PC-3 (cell line): ENCODE data around the gene NNMT. TPM values are rescaled to one million over a fixed set of nuclear protein-coding genes. Genes with fewer than 3 reads are reported as not detected.

Experiments
- ATAC-seq: fragments of 200-7000 bp; cut with Tn5 transposase; 2 replicates; pipeline ENCODE4 v1.9.1; 2020; ENCODE audit warnings: mild to moderate bottlenecking, moderate library complexity
- BruUV-seq: library from RNA; stranded (reverse); fragments of 400-500 nt; replicated peaks from 2 replicates; lab custom pipeline; 2021; lab: Mats Ljungman, UMichigan
- CTCF ChIA-PET: fragments of 300-600 bp; sonication (Branson Sonifier 250); formaldehyde crosslinking; loops from one replicate; lab custom pipeline; 2022; ENCODE audit warnings: antibody characterized with exemption; lab: Charles Lee
- POLR2A ChIA-PET: fragments of 300-600 bp; sonication (Branson Sonifier 250); formaldehyde crosslinking; loops from one replicate; lab custom pipeline; 2022; ENCODE audit warnings: antibody characterized with exemption; ENCODE audit not compliant: unreplicated experiment; lab: Charles Lee
- DNase-seq: peaks from one replicate; pipeline ENCODE4 v3.0.0-alpha.2; 2015
- H2AFZ ChIP-seq: fragments of 300-600 bp; sonication (generic); 2 replicates; pipeline ENCODE4 v1.6.0; 2016; ENCODE audit warnings: antibody characterized with exemption, low read length
- H3F3A ChIP-seq: fragments of 300-600 bp; sonication (generic); one replicate; pipeline ENCODE4 v1.6.0; 2017; ENCODE audit warnings: antibody characterized with exemption, low read length, control low read depth, mild to moderate bottlenecking; ENCODE audit not compliant: unreplicated experiment
- H3K27ac ChIP-seq: fragments of 300-600 bp; sonication (generic); 2 replicates; pipeline ENCODE4 v1.5.1; 2016; ENCODE audit warnings: mild to moderate bottlenecking, low read length
- H3K27me3 ChIP-seq: fragments of 300-600 bp; sonication (generic); 2 replicates; pipeline ENCODE4 v1.6.1; 2016; ENCODE audit warnings: low read length, mixed read lengths
- H3K36me3 ChIP-seq: fragments of 300-600 bp; sonication (generic); 2 replicates; pipeline ENCODE4 v1.6.1; 2016; ENCODE audit warnings: low read depth, mixed run types, low read length, mixed read lengths
- H3K4me1 ChIP-seq: fragments of 300-600 bp; sonication (generic); 2 replicates; pipeline ENCODE4 v1.5.1; 2016; ENCODE audit warnings: low read length; ENCODE audit not compliant: insufficient read depth
- H3K4me2 ChIP-seq: fragments of 300-600 bp; sonication (generic); 2 replicates; pipeline ENCODE4 v1.6.0; 2016; ENCODE audit warnings: low read length
- H3K4me3 ChIP-seq: fragments of 300-600 bp; sonication (generic); 2 replicates; pipeline ENCODE4 v1.5.1; 2016; ENCODE audit warnings: mild to moderate bottlenecking, low read length, mixed read lengths
- H3K79me2 ChIP-seq: fragments of 300-600 bp; sonication (generic); 2 replicates; pipeline ENCODE4 v1.6.1; 2017; ENCODE audit warnings: low read length, mixed read lengths
- H3K9ac ChIP-seq: fragments of 300-600 bp; sonication (generic); 2 replicates; pipeline ENCODE4 v1.6.0; 2016; ENCODE audit warnings: mild to moderate bottlenecking, low read length
- H3K9me2 ChIP-seq: fragments of 300-600 bp; sonication (generic); replicated peaks from 2 replicates; pipeline ENCODE4 v1.6.1; 2016; ENCODE audit warnings: mixed run types, low read length, mixed read lengths
- H3K9me3 ChIP-seq: fragments of 300-600 bp; sonication (generic); 2 replicates; pipeline ENCODE4 v1.6.1; 2016; ENCODE audit warnings: low read length, mixed read lengths
- H4K20me1 ChIP-seq: fragments of 300-600 bp; sonication (generic); 2 replicates; pipeline ENCODE4 v1.6.1; 2016; ENCODE audit warnings: low read length, mixed read lengths
- EZH2 ChIP-seq: fragments of 300-600 bp; sonication (generic); IDR thresholded peaks from one replicate; pipeline ENCODE4 v1.6.1; 2017; ENCODE audit warnings: antibody characterized with exemption, mild to moderate bottlenecking, low read length; ENCODE audit not compliant: unreplicated experiment
- EZH2phosphoT487 ChIP-seq: fragments of 300-600 bp; sonication (generic); IDR thresholded peaks from 2 replicates; pipeline ENCODE4 v1.6.1; 2018; ENCODE audit warnings: mild to moderate bottlenecking, antibody characterized with exemption, low read length, borderline replicate concordance
- intact Hi-C: fragments of 100-400 bp; cut with micrococcal nuclease; formaldehyde crosslinking; loops from 2 replicates; pipeline ENCODE4 v1.9.0; 2023
- total RNA-seq: library from RNA; depleted of rRNA; stranded (reverse); fragments of >200 nt; gene quantifications from 2 replicates; pipeline ENCODE4 v1.2.3, GENCODE V29; 2014
- TF ChIP-seq, protein P1 (sequence below): fragments of 300-600 bp; sonication (generic); conservative IDR thresholded peaks from 2 replicates; pipeline ENCODE4 v1.5.1; 2017; ENCODE audit warnings: antibody characterized with exemption, low read depth, mild to moderate bottlenecking, low read length

Gene NNMT
- total RNA-seq, 1 experiment from 2014 or later: 23.3 TPM

DNA sequence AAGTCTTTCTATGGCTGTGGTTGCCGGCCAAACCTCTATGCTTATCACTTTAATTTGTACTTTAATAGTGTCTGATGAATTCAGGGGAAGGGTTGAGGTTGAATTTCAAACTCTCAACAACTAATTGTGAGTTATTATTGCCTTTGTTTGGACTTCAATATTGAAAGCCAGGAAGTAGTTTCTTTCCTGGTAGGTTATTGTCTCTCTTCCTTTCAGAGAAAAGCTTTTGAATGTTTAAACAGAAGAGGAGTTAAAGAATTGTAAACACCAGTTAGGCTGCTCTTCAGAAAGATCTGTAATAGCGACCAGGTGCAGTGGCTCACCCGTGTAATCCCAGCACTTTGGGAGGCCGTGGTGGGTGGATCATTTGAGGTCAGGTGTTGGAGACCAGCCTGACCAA is 22.2 kb downstream of the NNMT start:
- no peak overlapping the region for H3K4me2 ChIP-seq
- H3K27ac ChIP-seq: no peak overlapping the region
- intact Hi-C loops: no loop called here
- TF ChIP-seq EZH2 (no peak), EZH2phosphoT487 (no peak)
- TF ChIP-seq, protein P1, sequence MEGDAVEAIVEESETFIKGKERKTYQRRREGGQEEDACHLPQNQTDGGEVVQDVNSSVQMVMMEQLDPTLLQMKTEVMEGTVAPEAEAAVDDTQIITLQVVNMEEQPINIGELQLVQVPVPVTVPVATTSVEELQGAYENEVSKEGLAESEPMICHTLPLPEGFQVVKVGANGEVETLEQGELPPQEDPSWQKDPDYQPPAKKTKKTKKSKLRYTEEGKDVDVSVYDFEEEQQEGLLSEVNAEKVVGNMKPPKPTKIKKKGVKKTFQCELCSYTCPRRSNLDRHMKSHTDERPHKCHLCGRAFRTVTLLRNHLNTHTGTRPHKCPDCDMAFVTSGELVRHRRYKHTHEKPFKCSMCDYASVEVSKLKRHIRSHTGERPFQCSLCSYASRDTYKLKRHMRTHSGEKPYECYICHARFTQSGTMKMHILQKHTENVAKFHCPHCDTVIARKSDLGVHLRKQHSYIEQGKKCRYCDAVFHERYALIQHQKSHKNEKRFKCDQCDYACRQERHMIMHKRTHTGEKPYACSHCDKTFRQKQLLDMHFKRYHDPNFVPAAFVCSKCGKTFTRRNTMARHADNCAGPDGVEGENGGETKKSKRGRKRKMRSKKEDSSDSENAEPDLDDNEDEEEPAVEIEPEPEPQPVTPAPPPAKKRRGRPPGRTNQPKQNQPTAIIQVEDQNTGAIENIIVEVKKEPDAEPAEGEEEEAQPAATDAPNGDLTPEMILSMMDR: no peak
- ChIA-PET POLR2A (no interaction called here), CTCF (no interaction called here)
- no peaks in the 10 kb centered on the region for H3F3A ChIP-seq
- ATAC-seq: no peak
- no peaks in the 10 kb centered on the region for H3K9me2 ChIP-seq
- H3K9me3 ChIP-seq: no peaks in the 10 kb centered on the region
- H3K4me3 ChIP-seq: no peak overlapping the region
- H3K9ac ChIP-seq: no peak overlapping the region
- H4K20me1 ChIP-seq: no peaks in the 10 kb centered on the region
- peaks cover 38% of the 10 kb centered on the region for H3K4me1 ChIP-seq
- H3K79me2 ChIP-seq: no peaks in the 10 kb centered on the region
- BruUV-seq: no TSS peak
- no peaks in the 10 kb centered on the region for H3K27me3 ChIP-seq
- no peaks in the 10 kb centered on the region for H3K36me3 ChIP-seq
- DNase-seq: no peak
- 0 out of 2 replicates have a peak overlapping the region, but pooled peaks have one; percentile 32 for H2AFZ ChIP-seq

DNA sequence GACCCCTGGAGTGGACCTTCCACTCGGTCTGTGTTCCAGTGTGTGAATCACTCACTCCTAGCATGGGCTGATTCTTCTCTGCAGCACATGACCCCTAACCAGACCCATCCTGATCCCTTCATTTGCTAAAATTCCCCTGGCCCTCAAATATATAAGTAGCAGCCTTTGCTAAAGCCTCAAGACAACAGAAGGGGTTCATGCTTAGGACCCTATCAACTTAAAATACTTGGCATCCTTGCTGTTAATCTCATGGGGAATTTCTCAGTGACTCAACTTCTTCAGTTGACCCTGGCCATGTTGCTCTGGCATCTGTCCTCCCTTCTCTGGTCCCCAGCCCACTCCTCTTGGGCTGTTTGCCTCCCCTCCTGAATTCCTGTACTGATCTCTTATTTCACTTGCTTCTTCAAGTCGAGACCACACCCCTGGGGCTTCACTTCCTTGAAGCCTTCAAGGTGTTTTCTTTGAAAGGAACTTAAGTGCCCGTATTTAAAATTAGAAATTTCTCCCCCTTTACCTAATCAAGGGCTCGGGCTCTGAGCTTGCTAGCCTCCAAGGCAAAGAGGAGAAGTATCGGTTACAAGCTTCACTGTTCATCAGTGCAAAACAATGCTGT is 23.6 kb downstream of the NNMT start:
- no peaks in the 10 kb centered on the region for H3K9me3 ChIP-seq
- intact Hi-C loops: no loop called here
- no peak overlapping the region for H3K4me3 ChIP-seq
- H3K9me2 ChIP-seq: no peaks in the 10 kb centered on the region
- H3K36me3 ChIP-seq: no peaks in the 10 kb centered on the region
- TF ChIP-seq EZH2phosphoT487: no peak
- no peak for TF ChIP-seq EZH2
- CTCF ChIA-PET: no interaction called here
- H3K27ac ChIP-seq: no peak overlapping the region
- H3F3A ChIP-seq: no peaks in the 10 kb centered on the region
- POLR2A ChIA-PET: no interaction called here
- H2AFZ ChIP-seq: no peak overlapping the region
- BruUV-seq: no TSS peak
- peaks cover 38% of the 10 kb centered on the region for H3K4me1 ChIP-seq
- no peaks in the 10 kb centered on the region for H3K27me3 ChIP-seq
- no peaks in the 10 kb centered on the region for H3K79me2 ChIP-seq
- H3K9ac ChIP-seq: no peak overlapping the region
- no peaks in the 10 kb centered on the region for H4K20me1 ChIP-seq
- no peak overlapping the region for H3K4me2 ChIP-seq
- DNase-seq: no peak
- no peak for ATAC-seq

- Histone ChIP-seq H3K36me3 (no peaks in the 10 kb centered on the region), H3K4me2 (peak overlapping the region; percentile 32; the same call in 1 of the 2 replicates), H3K27me3 (no peaks in the 10 kb centered on the region), H3K9me3 (no peaks in the 10 kb centered on the region), H3K9ac (no peak overlapping the region), H3K79me2 (no peaks in the 10 kb centered on the region), H3F3A (no peaks in the 10 kb centered on the region), H3K27ac (peak overlapping the region; percentile 14), H3K9me2 (no peaks in the 10 kb centered on the region), H2AFZ (no peak overlapping the region), H3K4me3 (no peak overlapping the region), H3K4me1 (peaks cover 23% of the 10 kb centered on the region), H4K20me1 (no peaks in the 10 kb centered on the region)
- ATAC-seq: peak; percentile 87
- intact Hi-C loops: no loop called here
- TF ChIP-seq, protein P1: no peak
- TF ChIP-seq EZH2phosphoT487 (no peak), EZH2 (no peak)
- DNase-seq: peak; percentile 80
- no TSS peak for BruUV-seq
- CTCF ChIA-PET: no interaction called here
- POLR2A ChIA-PET: no interaction called here
Measured at GRCh38 chr11:114321621-114322257, 25.5 kb downstream of the NNMT start.
